Astrocyte (in vitro differentiated cells and primary cell): ENCODE measurements around the gene NOC2L.

Experiments used
- CTCF ChIP-seq: IDR thresholded peaks from 2 replicates; pipeline ENCODE4 v1.5.1; 2011; ENCODE audit warnings: low read depth, mild to moderate bottlenecking, inconsistent platforms, low read length, moderate library complexity; ENCODE audit not compliant: insufficient read depth
- EZH2 ChIP-seq: IDR thresholded peaks from 2 replicates; pipeline ENCODE4 v1.6.1; 2012; ENCODE audit warnings: mild to moderate bottlenecking, low read length, inconsistent platforms; ENCODE audit not compliant: insufficient read depth

- TF ChIP-seq EZH2 (no peak), CTCF (no peak)
Measured at GRCh38 chr1:916173-917075, 42.6 kb downstream of the NOC2L start.
